NT2/D1 (cell line): ENCODE measurements around the gene SLC1A2.

Experiments
- YY1 ChIP-seq: IDR thresholded peaks from 2 replicates; pipeline ENCODE4 v1.6.1; 2011; ENCODE audit not compliant: insufficient read length, insufficient read depth
- ZNF274 ChIP-seq: IDR thresholded peaks from 2 replicates; pipeline ENCODE4 v1.6.1; 2011; ENCODE audit warnings: mild to moderate bottlenecking, low read depth, low read length

DNA sequence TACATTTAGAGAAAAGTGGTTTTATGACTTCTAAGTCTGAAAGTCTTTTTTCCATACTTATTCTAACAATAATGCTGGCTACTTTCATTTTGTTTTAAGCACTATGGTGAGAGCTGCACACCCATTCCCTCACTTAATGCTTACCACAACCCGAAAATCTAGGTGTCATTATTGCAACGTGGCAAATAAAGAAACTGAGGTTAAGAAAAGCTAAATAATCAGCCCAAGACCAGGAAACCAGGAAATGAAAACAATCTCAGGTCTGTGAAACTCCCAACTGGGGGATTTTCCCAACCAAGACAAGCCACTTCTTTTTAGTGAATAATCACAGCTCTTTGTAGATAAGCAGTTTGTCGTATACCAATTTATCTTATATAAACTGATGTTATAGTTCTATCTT is 126.3 kb downstream of the SLC1A2 start:
- no peak for TF ChIP-seq ZNF274
- TF ChIP-seq YY1, result no peak
